Uterus (tissue), 4 donors: Measurements from ENCODE around the gene SFTPA2. TPM values are rescaled to one million over a fixed set of nuclear protein-coding genes. Genes with fewer than 3 reads are reported as not detected.
"Not testable (repeated sequence)": the region's sequence is repeated elsewhere in the genome, so short reads cannot be mapped to it uniquely, and the experiment has no call there.

Experiments
- DNase-seq, 2 donors: peaks; one replicate each; pipeline ENCODE4 v3.0.0-alpha.2; 2019 to 2020
- H3K27ac ChIP-seq, 2 donors: fragments of 200-600 bp; sonication (generic); 1 replicate in 1 of 2; 2 replicates in 1 of 2; pipeline ENCODE4 v1.5.1; 2016 to 2018
- H3K27me3 ChIP-seq, 2 donors: fragments of 200-600 bp; sonication (generic); one replicate each; pipeline ENCODE4 v1.5.1; 2018 to 2019; ENCODE audit warnings: control low read depth in 1 of 2
- H3K36me3 ChIP-seq, 2 donors: fragments of 200-600 bp; sonication (generic); one replicate each; pipeline ENCODE4 v1.5.1; 2019; ENCODE audit warnings: control low read depth in 1 of 2
- H3K4me1 ChIP-seq, 2 donors: fragments of 200-600 bp; sonication (generic); one replicate each; pipeline ENCODE4 v1.5.1; 2018 to 2019; ENCODE audit warnings: control low read depth in 1 of 2
- H3K4me3 ChIP-seq, 2 donors: fragments of 200-600 bp; sonication (generic); 1 replicate in 1 of 2; 2 replicates in 1 of 2; pipeline ENCODE4 v1.5.1; 2018 to 2019; ENCODE audit warnings: mild to moderate bottlenecking in 1 of 2
- H3K9me3 ChIP-seq, 2 donors: fragments of 200-600 bp; sonication (generic); one replicate each; pipeline ENCODE4 v1.5.1; 2019; ENCODE audit warnings: control low read depth in 1 of 2
- CTCF ChIP-seq, 4 experiments: fragments of 200-600 bp in 2 of 4; fragments of 450-650 bp in 2 of 4; sonication (generic) in 2 of 4; IDR thresholded peaks; one replicate each; pipeline ENCODE4 v1.5.1; 2016 to 2019; ENCODE audit warnings: antibody characterized with exemption in 4 of 4, mild to moderate bottlenecking in 2 of 4, moderate library complexity in 1 of 4
- POLR2A ChIP-seq, 2 donors: fragments of 450-650 bp; IDR thresholded peaks; one replicate each; pipeline ENCODE4 v1.6.1; 2016; ENCODE audit warnings: antibody characterized with exemption in 2 of 2, mild to moderate bottlenecking in 1 of 2, moderate library complexity in 1 of 2
- intact Hi-C: fragments of 100-400 bp; cut with DNase I; formaldehyde crosslinking; loops from one replicate; pipeline ENCODE4 v1.15.1; 2023; ENCODE audit warnings: low total_unique reads
- total RNA-seq, 4 donors: library from RNA; depleted of rRNA in 3 of 4; stranded (reverse); fragments of >200 nt in 3 of 4; gene quantifications; one replicate each; pipeline versions ENCODE4 v1.1.0 to v1.2.4, GENCODE V29; 2014 to 2023
- donor health status: DM: yes; HTN: yes; CAD: no.

Gene SFTPA2
- total RNA-seq, 4 donors from 2014 or later, result 0.21 to 0.43 TPM; not detected in 2

DNA sequence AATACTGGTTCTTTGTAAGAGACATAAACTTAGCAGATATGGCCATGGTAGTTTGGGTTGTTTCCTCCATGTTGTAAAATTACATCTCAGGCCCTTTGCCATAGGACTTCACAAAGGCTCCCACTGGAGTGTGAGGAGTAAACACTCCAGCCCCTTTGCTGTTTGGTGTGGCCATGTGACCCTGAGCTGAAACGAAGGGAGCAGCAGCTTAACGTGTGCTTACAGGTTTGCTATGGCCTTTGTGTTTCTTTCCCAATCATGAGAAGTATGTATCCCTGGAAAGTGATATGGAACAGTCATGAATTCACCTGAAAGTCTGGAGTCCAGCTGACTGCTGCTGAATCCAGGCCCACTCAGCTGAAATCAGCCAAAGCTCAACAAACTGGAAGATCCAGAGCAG is 26.7 kb upstream of the SFTPA2 start:
- no peaks in the 10 kb centered on the region for H3K4me1 ChIP-seq
- no peaks in the 10 kb centered on the region for H3K27me3 ChIP-seq
- TF ChIP-seq CTCF (IDR thresholded peaks at IDR 0.05) (no peak), POLR2A (IDR thresholded peaks at IDR 0.05) (no peak)
- H3K27ac ChIP-seq, result no peak overlapping the region
- H3K36me3 ChIP-seq, result no peaks in the 10 kb centered on the region
- intact Hi-C loops, result no loop called here
- DNase-seq, result no peak
- H3K9me3 ChIP-seq, result no peaks in the 10 kb centered on the region
- H3K4me3 ChIP-seq, result no peak overlapping the region

- H3K4me3 ChIP-seq, result no peak overlapping the region
- intact Hi-C loops, result no loop called here
- no peaks in the 10 kb centered on the region for H3K27me3 ChIP-seq
- H3K27ac ChIP-seq, result no peak overlapping the region
- H3K9me3 ChIP-seq, result no peaks in the 10 kb centered on the region
- no peak for DNase-seq
- H3K4me1 ChIP-seq, result no peaks in the 10 kb centered on the region
- no peaks in the 10 kb centered on the region for H3K36me3 ChIP-seq
- TF ChIP-seq POLR2A (IDR thresholded peaks at IDR 0.05) (no peak), CTCF (IDR thresholded peaks at IDR 0.05) (no peak)
These were observed 25.8 kb upstream of the SFTPA2 start for GRCh38 chr10:79585870-79586527.

GRCh38 chr10:79583488-79584024 is 23.3 kb upstream of the SFTPA2 start:
- no peaks in the 10 kb centered on the region for H3K4me1 ChIP-seq
- H3K36me3 ChIP-seq, result no peaks in the 10 kb centered on the region
- DNase-seq, result no peak
- H3K27ac ChIP-seq, result no peak overlapping the region
- no peak for TF ChIP-seq POLR2A (IDR thresholded peaks at IDR 0.05)
- TF ChIP-seq CTCF (IDR thresholded peaks at IDR 0.05), result no peak
- no peak overlapping the region for H3K4me3 ChIP-seq
- H3K27me3 ChIP-seq, result no peaks in the 10 kb centered on the region
- intact Hi-C loops, result no loop called here
- H3K9me3 ChIP-seq, result no peaks in the 10 kb centered on the region

- intact Hi-C loops, H3K4me3 ChIP-seq, H3K27ac ChIP-seq, H3K4me1 ChIP-seq, DNase-seq, H3K27me3 ChIP-seq, H3K36me3 ChIP-seq, H3K9me3 ChIP-seq: not testable (repeated sequence)
These were observed 22.7 kb upstream of the SFTPA2 start for GRCh38 chr10:79582954-79583353.

- intact Hi-C loops, result no loop called here
These were observed 21.9 kb upstream of the SFTPA2 start for GRCh38 chr10:79582096-79582495.

More at GRCh38 chr10:79582096-79582495, 21.9 kb upstream of the SFTPA2 start:
- H3K27me3 ChIP-seq, result no peaks in the 10 kb centered on the region
- H3K27ac ChIP-seq, result no peak overlapping the region
- no peaks in the 10 kb centered on the region for H3K36me3 ChIP-seq
- no peak for TF ChIP-seq POLR2A (IDR thresholded peaks at IDR 0.05)
- no peak for TF ChIP-seq CTCF (IDR thresholded peaks at IDR 0.05)
- no peaks in the 10 kb centered on the region for H3K9me3 ChIP-seq
- H3K4me1 ChIP-seq, result no peaks in the 10 kb centered on the region
- DNase-seq, result no peak
- H3K4me3 ChIP-seq, result no peak overlapping the region
